Stomach (tissue), 9 donors: ENCODE data around the gene NCK2. TPM values are rescaled to one million over a fixed set of nuclear protein-coding genes. Genes with fewer than 3 reads are reported as not detected.

Experiments
- DNase-seq, 2 donors: peaks; one replicate each; pipeline versions ENCODE4 v3.0.0 to v3.0.0-alpha.2; 2013 to 2019
- H3K27ac ChIP-seq, 5 donors: fragments of 200-600 bp in 4 of 5; sonication (generic) in 4 of 5; one replicate each; pipeline ENCODE4 v1.5.1; 2013 to 2019; ENCODE audit warnings: mild to moderate bottlenecking in 1 of 5, moderate library complexity in 1 of 5
- H3K27me3 ChIP-seq, 3 donors: fragments of 200-600 bp; sonication (generic); one replicate each; pipeline ENCODE4 v1.5.1; 2017 to 2019; ENCODE audit warnings: mixed run types in 1 of 3
- H3K36me3 ChIP-seq, 4 donors: fragments of 200-600 bp; sonication (generic); 1 replicate in 3 of 4; 2 replicates in 1 of 4; pipeline ENCODE4 v1.5.1; 2016 to 2019
- H3K4me1 ChIP-seq, 4 donors: fragments of 200-600 bp; sonication (generic); one replicate each; pipeline ENCODE4 v1.5.1; 2016 to 2019
- H3K4me3 ChIP-seq, 4 donors: fragments of 200-600 bp; sonication (generic) in 3 of 4; one replicate each; pipeline ENCODE4 v1.5.1; 2016 to 2019; ENCODE audit warnings: mild to moderate bottlenecking in 1 of 4
- H3K9me3 ChIP-seq, 4 donors: fragments of 200-600 bp; sonication (generic); one replicate each; pipeline ENCODE4 v1.5.1; 2016 to 2019
- CTCF ChIP-seq, 7 experiments: fragments of 450-650 bp in 4 of 7; fragments of 200-600 bp in 3 of 7; sonication (generic) in 3 of 7; IDR thresholded peaks; one replicate each; pipeline ENCODE4 v1.5.1; 2016 to 2019; ENCODE audit warnings: antibody characterized with exemption in 7 of 7, control low read depth in 2 of 7, mild to moderate bottlenecking in 1 of 7
- EP300 ChIP-seq: sonication (generic); formaldehyde crosslinking; IDR thresholded peaks from one replicate; pipeline ENCODE4 v1.6.1; 2017; ENCODE audit warnings: antibody characterized with exemption
- POLR2A ChIP-seq, 4 donors: fragments of 450-650 bp; IDR thresholded peaks; one replicate each; pipeline ENCODE4 v1.6.1; 2016; ENCODE audit warnings: antibody characterized with exemption in 4 of 4, control low read depth in 2 of 4, mild to moderate bottlenecking in 1 of 4, moderate library complexity in 1 of 4
- POLR2AphosphoS5 ChIP-seq, 3 donors: sonication (generic); formaldehyde crosslinking; IDR thresholded peaks; one replicate each; pipeline ENCODE4 v1.6.1; 2016; ENCODE audit warnings: antibody characterized with exemption in 3 of 3
- WGBS, 5 donors: extraction: QIAGEN DNeasy Blood & Tissue Kit in 3 of 5; methylation state at CpG; one replicate each; pipeline versions ENCODE4 v1.1.5 to v1.1.7; 2013 to 2018; 5-methylcytosine and 5-hydroxymethylcytosine counted together
- intact Hi-C: fragments of 100-400 bp; cut with DNase I; formaldehyde crosslinking; loops from one replicate; pipeline ENCODE4 v1.15.1; 2023; ENCODE audit warnings: low total_unique reads
- polyA plus RNA-seq, 3 donors: library from polyadenylated mRNA; stranded (reverse); fragments of 200-250 nt; gene quantifications; one replicate each; pipeline ENCODE4 v1.2.3, GENCODE V29; 2013
- total RNA-seq, 5 donors: library from RNA; depleted of rRNA; stranded (reverse); fragments of >200 nt; gene quantifications; one replicate each; pipeline versions ENCODE4 v1.1.0 to v1.2.3, GENCODE V29; 2014 to 2016
- donor health status: healthy with polysubstance abuse.
- donor health status: Bipolar disorder and iron deficiency.
- donor health status: healthy.

The NCK2 gene
- total and polyA plus RNA-seq, 8 donors = 23.1 to 88.9 (median 42.6) TPM

GRCh38 chr2:105936954-105937353, 192.2 kb downstream of the NCK2 start:
- Histone ChIP-seq H3K27ac (no peak overlapping the region), H3K4me3 (no peak overlapping the region), H3K4me1 (peaks cover 0 to 16% (median 4%) of the 10 kb centered on the region in 4 donors), H3K36me3 (no peaks in the 10 kb centered on the region), H3K9me3 (no peaks in the 10 kb centered on the region), H3K27me3 (no peaks in the 10 kb centered on the region)
- WGBS, 5 donors = 94 to 98% (median 96%) methylated on average over 6 of the region's 6 CpGs
- intact Hi-C loops = no loop called here
- TF ChIP-seq CTCF (IDR thresholded peaks at IDR 0.05) (no peak), POLR2A (IDR thresholded peaks at IDR 0.05) (no peak), EP300 (no peak), POLR2AphosphoS5 (IDR thresholded peaks at IDR 0.05) (no peak)
- no peak for DNase-seq

GRCh38 chr2:105937498-105938097, 192.9 kb downstream of the NCK2 start:
- H3K27ac ChIP-seq = no peak overlapping the region
- H3K4me3 ChIP-seq = no peak overlapping the region
- DNase-seq = no peak
- TF ChIP-seq POLR2A (IDR thresholded peaks at IDR 0.05) (no peak), EP300 (no peak), POLR2AphosphoS5 (IDR thresholded peaks at IDR 0.05) (no peak), CTCF (IDR thresholded peaks at IDR 0.05) (no peak)
- H3K36me3 ChIP-seq = no peaks in the 10 kb centered on the region
- no peaks in the 10 kb centered on the region for H3K9me3 ChIP-seq
- WGBS, 5 donors = 89 to 92% (median 90%) methylated on average over 6 of the region's 6 CpGs
- H3K4me1 ChIP-seq = peaks cover 0 to 16% (median 4%) of the 10 kb centered on the region in 4 donors
- intact Hi-C loops = no loop called here
- H3K27me3 ChIP-seq = no peaks in the 10 kb centered on the region
